ENCODE results near the gene EP400.
A peak's percentile ranks its signal among the peaks of the same experiment; 100 is the strongest.
"Not testable (repeated sequence)": the region's sequence is repeated elsewhere in the genome, so short reads cannot be mapped to it uniquely, and the experiment has no call there.

The EP400 gene

GRCh38 chr12:131928711-131929580, 20.8 kb upstream of the EP400 start, which contains the start of gene PUS1:
Gene PUS1 (plus strand): TSS chr12:131929276. CDS start chr12:131929723, 447 bp downstream.
- DNase-seq: peak; percentile 90

GRCh38 chr12:131929581-131930456, 19.9 kb upstream of the EP400 start:
- DNase-seq: no peak

GRCh38 chr12:131930510-131930909, 19.2 kb upstream of the EP400 start:
- DNase-seq: no peak

GRCh38 chr12:131933387-131933786, 16.4 kb upstream of the EP400 start:
- DNase-seq: no peak

- DNase-seq: no peak
Measured at GRCh38 chr12:131934535-131934934, 15.2 kb upstream of the EP400 start.

- no peak for DNase-seq
Measured at GRCh38 chr12:131938082-131938481, 11.7 kb upstream of the EP400 start.

GRCh38 chr12:131939007-131939406, 10.7 kb upstream of the EP400 start:
- DNase-seq: no peak

GRCh38 chr12:131940141-131940547, 9.6 kb upstream of the EP400 start:
- no peak for DNase-seq

GRCh38 chr12:131941116-131941986, 8.4 kb upstream of the EP400 start:
- DNase-seq: no peak

- DNase-seq: no peak
Measured at GRCh38 chr12:131941987-131942341, 7.8 kb upstream of the EP400 start.

GRCh38 chr12:131942671-131943070, 7.1 kb upstream of the EP400 start:
- DNase-seq: no peak

- DNase-seq: no peak
Measured at GRCh38 chr12:131943389-131943788, 6.4 kb upstream of the EP400 start.

GRCh38 chr12:131943876-131944275, 5.9 kb upstream of the EP400 start:
- DNase-seq: no peak

GRCh38 chr12:131944601-131945251, 5.0 kb upstream of the EP400 start:
- no peak for DNase-seq

GRCh38 chr12:131946757-131947156, 3.0 kb upstream of the EP400 start:
- no peak for DNase-seq

GRCh38 chr12:131947482-131948027, 2.2 kb upstream of the EP400 start:
- DNase-seq: no peak

- no peak for DNase-seq
Measured at GRCh38 chr12:131948166-131948712, 1.5 kb upstream of the EP400 start.

GRCh38 chr12:131948713-131949430, 870 bp upstream of the EP400 start:
- not testable (repeated sequence) for DNase-seq

GRCh38 chr12:131950182-131950913, 606 bp downstream of the EP400 start:
- no peak for DNase-seq

GRCh38 chr12:131953810-131954209, 4.1 kb downstream of the EP400 start:
- not testable (repeated sequence) for DNase-seq

All from COR-L47 (cell line).